RWPE1 (cell line): Measurements from ENCODE around the gene TPPP3.

Source experiments
- CTCF ChIA-PET: fragments of 350-600 bp; sonication (Branson Sonifier 250); formaldehyde crosslinking; extraction: SDS; loops from one replicate; lab custom pipeline; 2021; lab: Yijun Ruan, JAX
- POLR2A ChIA-PET: fragments of 400-600 bp; formaldehyde crosslinking; extraction: SDS; loops from one replicate; lab custom pipeline; 2020; ENCODE audit warnings: antibody characterized with exemption; ENCODE audit not compliant: low non-redundant PET; lab: Yijun Ruan, JAX
- DNase-seq: peaks from one replicate; pipeline ENCODE4 v3.0.0; 2012; ENCODE audit warnings: low spot score
- H3K27ac ChIP-seq: fragments of 450-650 bp; 2 replicates; pipeline ENCODE4 v1.5.1; 2017
- TF ChIP-seq, protein P1 (sequence below): fragments of 450-650 bp; conservative IDR thresholded peaks from 2 replicates; pipeline ENCODE4 v1.5.1; 2017; ENCODE audit warnings: low read depth, mild to moderate bottlenecking

TPPP3 gene

DNA sequence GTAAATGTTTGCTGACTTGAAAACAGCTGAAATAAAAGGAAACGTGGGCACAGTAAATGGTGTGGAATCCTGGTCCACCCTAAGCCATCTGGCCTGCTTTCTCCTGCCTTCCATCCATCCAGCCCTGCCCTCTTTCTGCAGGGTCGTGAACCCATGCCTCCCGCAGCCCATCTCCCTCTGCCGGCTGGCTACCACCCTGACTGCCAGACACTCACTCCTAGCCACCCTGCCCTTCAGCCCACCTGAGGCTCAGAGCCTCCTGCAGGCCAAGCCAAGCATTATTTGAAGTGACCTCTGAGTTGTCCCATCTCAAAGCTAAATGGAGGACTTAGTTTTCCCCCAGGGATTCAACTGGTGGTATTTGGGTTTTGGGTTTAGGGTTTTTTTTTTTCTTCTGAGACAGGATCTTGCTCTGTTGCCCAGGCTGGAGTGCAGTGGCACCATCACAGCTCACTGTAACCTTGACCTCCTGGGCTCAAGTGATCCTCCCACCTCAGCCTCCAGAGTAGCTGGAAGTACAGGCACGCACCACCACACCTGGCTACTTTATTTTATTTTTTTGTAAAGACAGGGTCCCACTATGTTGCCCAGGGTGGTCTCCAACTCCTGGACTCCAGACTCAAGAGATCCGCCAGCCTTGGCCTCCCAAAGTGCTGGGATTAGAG, 14.6 kb upstream of the TPPP3 start:
- POLR2A ChIA-PET, result no interaction called here
- CTCF ChIA-PET, result interaction anchor here (0.6 to 2.3 kb wide), 4 partner anchors 9 to 27 kb away, joined by 3 to 5 read pairs (median 4); partner anchors contain the start of gene ZDHHC1
- TF ChIP-seq, protein P1, sequence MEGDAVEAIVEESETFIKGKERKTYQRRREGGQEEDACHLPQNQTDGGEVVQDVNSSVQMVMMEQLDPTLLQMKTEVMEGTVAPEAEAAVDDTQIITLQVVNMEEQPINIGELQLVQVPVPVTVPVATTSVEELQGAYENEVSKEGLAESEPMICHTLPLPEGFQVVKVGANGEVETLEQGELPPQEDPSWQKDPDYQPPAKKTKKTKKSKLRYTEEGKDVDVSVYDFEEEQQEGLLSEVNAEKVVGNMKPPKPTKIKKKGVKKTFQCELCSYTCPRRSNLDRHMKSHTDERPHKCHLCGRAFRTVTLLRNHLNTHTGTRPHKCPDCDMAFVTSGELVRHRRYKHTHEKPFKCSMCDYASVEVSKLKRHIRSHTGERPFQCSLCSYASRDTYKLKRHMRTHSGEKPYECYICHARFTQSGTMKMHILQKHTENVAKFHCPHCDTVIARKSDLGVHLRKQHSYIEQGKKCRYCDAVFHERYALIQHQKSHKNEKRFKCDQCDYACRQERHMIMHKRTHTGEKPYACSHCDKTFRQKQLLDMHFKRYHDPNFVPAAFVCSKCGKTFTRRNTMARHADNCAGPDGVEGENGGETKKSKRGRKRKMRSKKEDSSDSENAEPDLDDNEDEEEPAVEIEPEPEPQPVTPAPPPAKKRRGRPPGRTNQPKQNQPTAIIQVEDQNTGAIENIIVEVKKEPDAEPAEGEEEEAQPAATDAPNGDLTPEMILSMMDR, result no peak
- H3K27ac ChIP-seq, result no peak overlapping the region
- no peak for DNase-seq

DNA sequence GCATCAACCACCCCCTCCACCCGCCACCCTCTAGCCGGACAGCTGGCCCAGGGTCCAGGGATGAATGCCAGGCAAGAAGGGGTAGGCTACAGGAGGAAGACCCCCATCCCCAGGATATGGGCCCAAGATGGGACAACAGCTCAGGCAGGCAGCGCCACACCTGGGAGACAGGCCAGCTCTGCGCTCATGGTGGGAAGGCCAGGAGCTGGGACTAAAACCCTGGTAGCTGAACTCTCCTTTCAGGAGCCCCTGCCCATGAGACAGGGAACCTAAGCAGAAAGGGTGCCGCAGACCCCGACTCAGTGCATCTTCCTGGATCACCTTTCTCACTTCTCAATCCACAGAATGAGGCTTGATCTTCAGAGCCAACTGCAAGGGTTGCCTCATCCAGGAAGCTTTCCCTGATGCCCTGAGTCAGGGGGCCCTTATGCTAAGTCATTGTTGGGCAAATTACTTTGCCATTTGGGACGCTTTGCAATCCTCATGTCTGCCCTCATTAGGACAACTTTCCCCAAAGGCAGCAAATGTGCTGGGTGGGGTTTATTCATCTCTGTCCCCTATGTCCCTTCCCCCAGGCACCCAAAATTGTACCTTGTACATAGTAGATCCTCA, 14.0 kb upstream of the TPPP3 start:
- peak overlapping the region; percentile 42 for H3K27ac ChIP-seq
- TF ChIP-seq, protein P1, result no peak
- no peak for DNase-seq
- CTCF ChIA-PET, result interaction anchor here (1.3 to 2.3 kb wide), 2 partner anchors 9 to 21 kb away, joined by 4 to 5 read pairs; partner anchors contain the start of gene ZDHHC1
- POLR2A ChIA-PET, result no interaction called here

DNA sequence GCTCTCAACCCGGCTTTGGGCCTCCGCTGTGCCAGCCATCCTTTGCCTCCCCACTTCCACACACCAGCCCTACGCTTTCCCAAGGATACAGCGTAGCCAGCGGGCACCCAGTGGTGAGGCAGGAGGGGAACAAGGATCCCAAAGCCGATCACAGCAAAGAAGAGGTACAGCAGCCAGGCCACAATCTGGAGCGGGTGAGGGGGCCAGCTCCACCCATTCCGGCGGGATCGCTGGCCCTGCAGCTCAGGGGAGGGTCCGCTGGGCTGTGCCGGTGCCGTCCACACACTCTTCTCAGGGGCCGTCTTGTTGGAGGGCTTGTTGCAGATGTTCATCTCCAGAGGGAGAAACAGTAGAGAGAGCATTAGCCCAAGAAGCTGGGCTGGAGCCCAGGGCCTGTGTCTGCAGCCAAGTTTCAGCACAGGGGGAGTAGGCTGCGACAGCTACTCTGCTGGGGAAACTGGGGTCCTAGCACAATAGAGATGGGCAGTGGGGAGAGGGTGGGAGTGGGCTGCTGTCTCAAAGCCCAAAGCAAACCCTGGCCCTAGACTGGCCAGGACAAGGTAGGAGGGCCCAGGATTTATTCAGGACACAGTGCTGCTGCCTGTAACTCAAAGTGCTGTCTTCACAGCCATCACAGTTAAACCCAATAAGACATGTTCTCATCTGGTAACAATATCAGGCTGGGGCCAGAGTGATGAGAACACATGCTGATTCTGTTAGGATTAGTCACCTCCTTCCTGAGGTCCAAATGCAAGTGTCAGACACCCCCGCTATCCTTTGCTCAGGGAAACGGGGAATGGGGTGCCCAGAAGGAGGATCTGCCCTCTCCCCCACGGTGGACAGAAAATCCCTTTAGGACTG, 13.0 kb upstream of the TPPP3 start:
- CTCF ChIA-PET, result interaction anchor here (0.5 to 2.3 kb wide), 2 partner anchors 21 to 1791 kb away, joined by 5 read pairs; no protein-coding TSS in a partner anchor
- peak; percentile 75 for DNase-seq
- POLR2A ChIA-PET, result no interaction called here
- TF ChIP-seq, protein P1, result no peak
- peak overlapping the region; percentile 42 for H3K27ac ChIP-seq

GRCh38 chr16:67405336-67405735, 12.0 kb upstream of the TPPP3 start:
- H3K27ac ChIP-seq, result no peak overlapping the region
- DNase-seq, result no peak
- ChIA-PET CTCF (interaction anchor here (0.9 to 1.3 kb wide), 3 partner anchors 11 to 48 kb away, joined by 3 to 4 read pairs (median 3); partner anchors contain the start of gene ZDHHC1), POLR2A (interaction anchor here (0.5 kb wide), 1 partner anchor 656 kb away, joined by 3 read pairs; no protein-coding TSS in a partner anchor)
- TF ChIP-seq, protein P1, result no peak

DNA sequence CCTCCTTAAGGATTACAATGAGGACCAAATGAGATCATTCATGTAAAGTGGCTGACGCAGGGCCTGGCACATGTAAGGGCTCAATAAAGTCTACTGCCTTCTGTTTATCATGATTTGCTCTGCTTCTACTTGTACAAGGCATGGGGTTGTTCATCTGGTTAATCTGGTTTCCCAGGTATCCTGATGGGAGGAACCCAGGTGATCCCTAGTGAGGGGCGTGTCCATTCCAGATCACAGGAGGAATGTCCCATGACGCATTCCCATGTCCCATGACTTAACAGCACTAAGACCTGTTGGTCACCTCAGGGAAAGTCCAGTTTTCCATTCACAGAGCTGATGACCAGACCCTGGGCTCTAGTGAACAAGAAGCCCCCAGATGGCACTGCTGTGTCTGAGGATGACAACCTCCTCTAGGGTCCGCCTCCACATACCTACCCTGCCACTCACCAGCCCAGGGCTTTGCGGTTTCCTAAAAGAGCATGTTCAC, 11.5 kb upstream of the TPPP3 start:
- POLR2A ChIA-PET, result interaction anchor here (0.5 kb wide), 1 partner anchor 655 kb away, joined by 3 read pairs; no protein-coding TSS in a partner anchor

More for the DNA sequence above, 11.5 kb upstream of the TPPP3 start:
- TF ChIP-seq, protein P1, result no peak
- CTCF ChIA-PET, result interaction anchor here (0.9 to 1.3 kb wide), 4 partner anchors 11 to 48 kb away, joined by 3 to 6 read pairs (median 4); partner anchors contain the start of gene ZDHHC1
- H3K27ac ChIP-seq, result no peak overlapping the region
- DNase-seq, result peak; percentile 93
